ENCODE measurements around the gene ANKRD30A. TPM values are rescaled to one million over a fixed set of nuclear protein-coding genes. Genes with fewer than 3 reads are reported as not detected.

ANKRD30A gene
- total and polyA plus RNA-seq, 2 donors (not counting 3 experiments of a cell fraction or from before 2014, with no cell fraction given) = not detected

DNA sequence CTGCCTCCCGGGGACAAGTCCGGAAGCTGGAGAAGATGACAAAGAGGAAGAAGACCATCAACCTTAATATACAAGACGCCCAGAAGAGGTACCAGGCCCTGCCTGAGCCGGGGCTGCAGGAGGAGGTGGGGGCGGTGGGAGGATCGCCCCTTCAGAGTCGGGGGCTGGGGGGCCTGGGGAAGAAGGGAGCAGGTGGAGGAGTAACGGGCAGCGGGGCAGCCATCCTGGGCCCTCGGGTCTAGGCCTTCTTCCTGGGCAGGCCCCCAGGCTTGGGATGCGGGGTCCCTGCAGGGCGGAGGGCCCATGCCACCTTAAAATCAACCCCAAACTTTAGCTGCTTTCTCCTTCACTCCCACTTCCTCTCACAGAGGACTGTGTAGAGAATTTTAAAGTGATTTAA lies 523 bp downstream of the ANKRD30A start:
- no TSS peak for BruUV-seq (replicated peaks)
- intact Hi-C loops (cut with micrococcal nuclease) = no loop called here
- no peaks in the 10 kb centered on the region for H3K9me1 ChIP-seq (replicated peaks; ENCODE audit: control insufficient read depth, extremely low read depth, insufficient read depth, low read length)

More for the DNA sequence above, 523 bp downstream of the ANKRD30A start:
- Histone ChIP-seq H3K36me3 (ENCODE audit: control insufficient read depth in 2 of 2, extremely low read depth in 1 of 2, insufficient read depth in 2 of 2, low read length in 2 of 2) (no peaks in the 10 kb centered on the region), H3K9ac (replicated peaks; ENCODE audit: extremely low read depth, insufficient read depth, low read length) (no peak overlapping the region), H3K9me3 (replicated peaks; ENCODE audit: control insufficient read depth, insufficient read depth, low read length) (no peaks in the 10 kb centered on the region), H3K79me2 (ENCODE audit: control insufficient read depth, insufficient read depth, low read length) (no peaks in the 10 kb centered on the region), H3K27me3 (ENCODE audit: control insufficient read depth in 2 of 2, insufficient read depth in 2 of 2, low read length in 2 of 2) (no peaks in the 10 kb centered on the region), H3K27ac (ENCODE audit: insufficient read depth, low read depth, low read length) (no peak overlapping the region), H4K20me1 (replicated peaks; ENCODE audit: control insufficient read depth, extremely low read depth, insufficient read depth, low read length) (no peaks in the 10 kb centered on the region), H2AFZ (ENCODE audit: low read depth, low read length) (no peak overlapping the region), H3K4me1 (ENCODE audit: control insufficient read depth, extremely low read depth, insufficient read depth, low read length) (no peaks in the 10 kb centered on the region), H3K4me3 (replicated peaks in 1 of 3; ENCODE audit: insufficient read depth in 1 of 3, low read depth in 1 of 3, low read length in 3 of 3) (no peak overlapping the region), H3K4me2 (ENCODE audit: insufficient read depth, low read length) (no peak overlapping the region)
- TF ChIP-seq, protein P1, sequence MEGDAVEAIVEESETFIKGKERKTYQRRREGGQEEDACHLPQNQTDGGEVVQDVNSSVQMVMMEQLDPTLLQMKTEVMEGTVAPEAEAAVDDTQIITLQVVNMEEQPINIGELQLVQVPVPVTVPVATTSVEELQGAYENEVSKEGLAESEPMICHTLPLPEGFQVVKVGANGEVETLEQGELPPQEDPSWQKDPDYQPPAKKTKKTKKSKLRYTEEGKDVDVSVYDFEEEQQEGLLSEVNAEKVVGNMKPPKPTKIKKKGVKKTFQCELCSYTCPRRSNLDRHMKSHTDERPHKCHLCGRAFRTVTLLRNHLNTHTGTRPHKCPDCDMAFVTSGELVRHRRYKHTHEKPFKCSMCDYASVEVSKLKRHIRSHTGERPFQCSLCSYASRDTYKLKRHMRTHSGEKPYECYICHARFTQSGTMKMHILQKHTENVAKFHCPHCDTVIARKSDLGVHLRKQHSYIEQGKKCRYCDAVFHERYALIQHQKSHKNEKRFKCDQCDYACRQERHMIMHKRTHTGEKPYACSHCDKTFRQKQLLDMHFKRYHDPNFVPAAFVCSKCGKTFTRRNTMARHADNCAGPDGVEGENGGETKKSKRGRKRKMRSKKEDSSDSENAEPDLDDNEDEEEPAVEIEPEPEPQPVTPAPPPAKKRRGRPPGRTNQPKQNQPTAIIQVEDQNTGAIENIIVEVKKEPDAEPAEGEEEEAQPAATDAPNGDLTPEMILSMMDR (IDR thresholded peaks at IDR 0.05; ENCODE audit: extremely low read depth in 1 of 2, insufficient read depth in 1 of 2, low read depth in 1 of 2, low read length in 2 of 2) = no peak
- no peak for TF ChIP-seq JUN (IDR thresholded peaks at IDR 0.05; ENCODE audit: borderline replicate concordance, insufficient read depth, insufficient read length, low read depth)
- TF ChIP-seq POLR2AphosphoS5 (IDR thresholded peaks at IDR 0.05; ENCODE audit: insufficient read depth, low read depth, low read length) = no peak
- TF ChIP-seq, protein P2, sequence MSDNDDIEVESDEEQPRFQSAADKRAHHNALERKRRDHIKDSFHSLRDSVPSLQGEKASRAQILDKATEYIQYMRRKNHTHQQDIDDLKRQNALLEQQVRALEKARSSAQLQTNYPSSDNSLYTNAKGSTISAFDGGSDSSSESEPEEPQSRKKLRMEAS (IDR thresholded peaks at IDR 0.05; ENCODE audit: insufficient read depth, insufficient read length) = no peak
- no peak for TF ChIP-seq GATA2 (IDR thresholded peaks at IDR 0.05; ENCODE audit: insufficient read depth, insufficient read length, low read depth, low read length)
- TF ChIP-seq MYC (IDR thresholded peaks at IDR 0.05; ENCODE audit: low read depth, low read length) = no peak
- no peak for TF ChIP-seq POLR2A (IDR thresholded peaks at IDR 0.05; ENCODE audit: low read depth, low read length)
- TF ChIP-seq EZH2 (IDR thresholded peaks at IDR 0.05; ENCODE audit: borderline replicate concordance, low read depth, low read length, severe bottlenecking) = no peak
- no peak for TF ChIP-seq FOS (IDR thresholded peaks at IDR 0.05; ENCODE audit: borderline replicate concordance, insufficient read depth, low read length)
- POLR2A ChIA-PET = no interaction called here
- CTCF ChIA-PET = no interaction called here
- dilution Hi-C loops (cut with MboI; ENCODE audit: extremely low pct_ligation_motif_present, low sequenced_read_pairs) = no loop called here
- DNase-seq (ENCODE audit: low read depth, low spot score) (no peak), FAIRE-seq (no peak)
